ENCODE data around the gene DIS3. TPM values are rescaled to one million over a fixed set of nuclear protein-coding genes. Genes with fewer than 3 reads are reported as not detected.

The DIS3 gene
- total and polyA plus RNA-seq, 9 of the 15 experiments (the other 6 are each of a cell fraction or from before 2014, with no cell fraction given), result 6.0 to 48.9 (median 34.2) TPM

DNA sequence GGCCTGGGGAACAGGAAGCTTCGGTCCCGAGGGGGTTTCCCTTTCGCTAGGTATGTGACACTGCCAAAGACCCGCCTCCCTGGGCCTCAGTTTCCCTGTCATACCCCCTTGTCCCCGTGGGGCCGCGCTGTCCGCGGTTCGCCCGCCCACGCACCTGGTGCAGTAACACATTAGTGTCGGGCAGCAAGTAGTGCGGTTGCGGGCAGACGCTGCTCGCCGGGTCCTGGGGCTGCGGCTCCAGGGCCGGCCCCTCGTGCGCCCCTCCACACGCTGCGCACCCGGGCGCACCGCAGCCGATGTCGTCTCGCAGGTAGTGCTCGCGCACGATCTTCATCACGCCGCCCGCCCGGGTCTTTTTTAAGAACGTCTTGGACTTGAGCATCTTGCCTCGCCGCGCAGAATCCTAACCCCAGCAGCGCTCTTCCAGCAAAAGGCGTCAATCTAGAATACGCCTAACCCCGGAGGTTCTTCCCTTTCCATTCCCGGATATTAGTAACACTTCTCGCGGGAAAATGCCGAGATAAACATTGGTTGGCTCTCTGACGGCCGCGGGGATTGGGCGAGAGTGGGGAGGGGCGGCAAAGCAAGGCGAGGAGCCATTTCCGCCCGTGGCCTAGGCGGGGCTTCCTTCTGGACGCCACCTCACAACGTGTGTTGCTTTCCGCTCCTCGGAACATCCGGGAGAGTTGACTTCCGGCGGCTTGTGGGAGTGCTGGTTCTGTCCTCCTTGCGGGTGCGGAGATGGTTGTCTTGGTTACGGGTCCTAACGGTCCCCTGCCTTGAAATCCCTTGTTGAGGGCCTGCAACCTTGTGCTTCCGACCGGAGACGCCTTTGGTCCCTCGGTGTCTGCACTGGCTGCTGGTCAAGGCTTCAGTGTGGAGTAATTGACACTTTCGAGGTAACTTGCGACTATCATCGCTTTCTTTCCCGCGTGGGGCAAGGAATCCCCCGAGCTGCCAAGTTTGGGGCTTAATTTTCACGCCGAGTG lies at the start of gene DIS3, which contains the start of gene PIBF1 (continued):
- TF ChIP-seq, protein P1, sequence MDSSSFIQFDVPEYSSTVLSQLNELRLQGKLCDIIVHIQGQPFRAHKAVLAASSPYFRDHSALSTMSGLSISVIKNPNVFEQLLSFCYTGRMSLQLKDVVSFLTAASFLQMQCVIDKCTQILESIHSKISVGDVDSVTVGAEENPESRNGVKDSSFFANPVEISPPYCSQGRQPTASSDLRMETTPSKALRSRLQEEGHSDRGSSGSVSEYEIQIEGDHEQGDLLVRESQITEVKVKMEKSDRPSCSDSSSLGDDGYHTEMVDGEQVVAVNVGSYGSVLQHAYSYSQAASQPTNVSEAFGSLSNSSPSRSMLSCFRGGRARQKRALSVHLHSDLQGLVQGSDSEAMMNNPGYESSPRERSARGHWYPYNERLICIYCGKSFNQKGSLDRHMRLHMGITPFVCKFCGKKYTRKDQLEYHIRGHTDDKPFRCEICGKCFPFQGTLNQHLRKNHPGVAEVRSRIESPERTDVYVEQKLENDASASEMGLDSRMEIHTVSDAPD (CRISPR knock-in tag; IDR thresholded peaks at IDR 0.05), result no peak
- TF ChIP-seq CHD1 (IDR thresholded peaks at IDR 0.05; ENCODE audit: low read length), result peak; percentile 71
- TF ChIP-seq, protein P2, sequence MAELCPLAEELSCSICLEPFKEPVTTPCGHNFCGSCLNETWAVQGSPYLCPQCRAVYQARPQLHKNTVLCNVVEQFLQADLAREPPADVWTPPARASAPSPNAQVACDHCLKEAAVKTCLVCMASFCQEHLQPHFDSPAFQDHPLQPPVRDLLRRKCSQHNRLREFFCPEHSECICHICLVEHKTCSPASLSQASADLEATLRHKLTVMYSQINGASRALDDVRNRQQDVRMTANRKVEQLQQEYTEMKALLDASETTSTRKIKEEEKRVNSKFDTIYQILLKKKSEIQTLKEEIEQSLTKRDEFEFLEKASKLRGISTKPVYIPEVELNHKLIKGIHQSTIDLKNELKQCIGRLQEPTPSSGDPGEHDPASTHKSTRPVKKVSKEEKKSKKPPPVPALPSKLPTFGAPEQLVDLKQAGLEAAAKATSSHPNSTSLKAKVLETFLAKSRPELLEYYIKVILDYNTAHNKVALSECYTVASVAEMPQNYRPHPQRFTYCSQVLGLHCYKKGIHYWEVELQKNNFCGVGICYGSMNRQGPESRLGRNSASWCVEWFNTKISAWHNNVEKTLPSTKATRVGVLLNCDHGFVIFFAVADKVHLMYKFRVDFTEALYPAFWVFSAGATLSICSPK (IDR thresholded peaks at IDR 0.05; ENCODE audit: borderline replicate concordance), result no peak
- TF ChIP-seq FOXP1 (CRISPR knock-in tag; IDR thresholded peaks at IDR 0.05), result no peak; the same call in 1 of the 2 replicates
- TF ChIP-seq KLF1 (tag; IDR thresholded peaks at IDR 0.05), result no peak
- no peak for TF ChIP-seq ZNF140 (CRISPR knock-in tag; IDR thresholded peaks at IDR 0.05)
- peak; percentile 95 for TF ChIP-seq GABPB1 (CRISPR knock-in tag; IDR thresholded peaks at IDR 0.05)
- TF ChIP-seq BDP1 (IDR thresholded peaks at IDR 0.05; ENCODE audit: insufficient read depth, insufficient read length), result no peak
- TF ChIP-seq, protein P3, sequence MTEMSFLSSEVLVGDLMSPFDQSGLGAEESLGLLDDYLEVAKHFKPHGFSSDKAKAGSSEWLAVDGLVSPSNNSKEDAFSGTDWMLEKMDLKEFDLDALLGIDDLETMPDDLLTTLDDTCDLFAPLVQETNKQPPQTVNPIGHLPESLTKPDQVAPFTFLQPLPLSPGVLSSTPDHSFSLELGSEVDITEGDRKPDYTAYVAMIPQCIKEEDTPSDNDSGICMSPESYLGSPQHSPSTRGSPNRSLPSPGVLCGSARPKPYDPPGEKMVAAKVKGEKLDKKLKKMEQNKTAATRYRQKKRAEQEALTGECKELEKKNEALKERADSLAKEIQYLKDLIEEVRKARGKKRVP (CRISPR knock-in tag; IDR thresholded peaks at IDR 0.05), result no peak
- TF ChIP-seq SP2 (IDR thresholded peaks at IDR 0.05; ENCODE audit: extremely low read depth, low read depth, low read length, poor library complexity, severe bottlenecking), result peak; percentile 21
- TF ChIP-seq U2AF1 (optimal IDR thresholded peaks at IDR 0.05; ENCODE audit: low read depth, low read length), result no peak
- peak; percentile 56 for TF ChIP-seq ZFX (CRISPR knock-in tag; IDR thresholded peaks at IDR 0.05)
- TF ChIP-seq ARID1B (IDR thresholded peaks at IDR 0.05), result no peak
- no peak for TF ChIP-seq ZFP1 (CRISPR knock-in tag; IDR thresholded peaks at IDR 0.05)
- TF ChIP-seq ZNF133 (CRISPR knock-in tag; IDR thresholded peaks at IDR 0.05), result no peak
- TF ChIP-seq ATF1 (CRISPR knock-in tag; IDR thresholded peaks at IDR 0.05), result no peak
- peak; percentile 63 for TF ChIP-seq ATF1 (tag; IDR thresholded peaks at IDR 0.05)
- no peak for TF ChIP-seq ZNF347 (CRISPR knock-in tag; IDR thresholded peaks at IDR 0.05; ENCODE audit: low read depth)
- no peak for TF ChIP-seq GATAD2A (IDR thresholded peaks at IDR 0.05)
- TF ChIP-seq NR2C2 (CRISPR knock-in tag; IDR thresholded peaks at IDR 0.05), result no peak
- TF ChIP-seq NR2C2 (tag; IDR thresholded peaks at IDR 0.05), result peak; percentile 91
- TF ChIP-seq, protein P4, sequence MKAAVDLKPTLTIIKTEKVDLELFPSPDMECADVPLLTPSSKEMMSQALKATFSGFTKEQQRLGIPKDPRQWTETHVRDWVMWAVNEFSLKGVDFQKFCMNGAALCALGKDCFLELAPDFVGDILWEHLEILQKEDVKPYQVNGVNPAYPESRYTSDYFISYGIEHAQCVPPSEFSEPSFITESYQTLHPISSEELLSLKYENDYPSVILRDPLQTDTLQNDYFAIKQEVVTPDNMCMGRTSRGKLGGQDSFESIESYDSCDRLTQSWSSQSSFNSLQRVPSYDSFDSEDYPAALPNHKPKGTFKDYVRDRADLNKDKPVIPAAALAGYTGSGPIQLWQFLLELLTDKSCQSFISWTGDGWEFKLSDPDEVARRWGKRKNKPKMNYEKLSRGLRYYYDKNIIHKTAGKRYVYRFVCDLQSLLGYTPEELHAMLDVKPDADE (conservative IDR thresholded peaks at IDR 0.05; ENCODE audit: control insufficient read depth, low read depth, low read length), result 0 out of 2 replicates have a peak, but pooled peaks have one; percentile 33
